Fibroblast of peridontal ligament (primary cell): ENCODE data around the gene ERGIC2.

ENCODE experiments used
- DNase-seq: peaks from one replicate; pipeline ENCODE4 v3.0.0-alpha.2; 2010; ENCODE audit errors: extremely low read depth

The ERGIC2 gene

GRCh38 chr12:29374913-29375312 lies 6.1 kb downstream of the ERGIC2 start:
- no peak for DNase-seq

- no peak for DNase-seq
Measured at GRCh38 chr12:29374012-29374411, 7.0 kb downstream of the ERGIC2 start.

- DNase-seq, result no peak
Measured at GRCh38 chr12:29365091-29365490, 15.9 kb downstream of the ERGIC2 start.

- no peak for DNase-seq
Measured at GRCh38 chr12:29354954-29355353, 26.0 kb downstream of the ERGIC2 start.

GRCh38 chr12:29350080-29350479 lies 30.9 kb downstream of the ERGIC2 start:
- peak; percentile 69 for DNase-seq

- DNase-seq, result peak; percentile 5
Measured at GRCh38 chr12:29346769-29347421, 34.1 kb downstream of the ERGIC2 start.

- no peak for DNase-seq
Measured at GRCh38 chr12:29343022-29343799, 37.8 kb downstream of the ERGIC2 start.

GRCh38 chr12:29337325-29337724 lies 43.6 kb downstream of the ERGIC2 start:
- DNase-seq, result no peak

- no peak for DNase-seq
Measured at GRCh38 chr12:29334937-29335336, 46.0 kb downstream of the ERGIC2 start.

- DNase-seq, result no peak
Measured at GRCh38 chr12:29333178-29333577, 47.8 kb downstream of the ERGIC2 start.

- no peak for DNase-seq
Measured at GRCh38 chr12:29329411-29329810, 51.6 kb downstream of the ERGIC2 start.

- no peak for DNase-seq
Measured at GRCh38 chr12:29322157-29322556, 58.8 kb downstream of the ERGIC2 start.

GRCh38 chr12:29320295-29321085 lies 60.5 kb downstream of the ERGIC2 start:
- peak; percentile 82 for DNase-seq

GRCh38 chr12:29317556-29318363 lies 63.2 kb downstream of the ERGIC2 start:
- DNase-seq, result peak; percentile 64

- peak; percentile 27 for DNase-seq
Measured at GRCh38 chr12:29316752-29317151, 64.2 kb downstream of the ERGIC2 start.

GRCh38 chr12:29314416-29314815 lies 66.6 kb downstream of the ERGIC2 start:
- DNase-seq, result no peak

- DNase-seq, result no peak
Measured at GRCh38 chr12:29310899-29311298, 70.1 kb downstream of the ERGIC2 start.

- peak; percentile 64 for DNase-seq
Measured at GRCh38 chr12:29309320-29309902, 71.6 kb downstream of the ERGIC2 start.

- no peak for DNase-seq
Measured at GRCh38 chr12:29306682-29307081, 74.3 kb downstream of the ERGIC2 start.

- DNase-seq, result no peak
Measured at GRCh38 chr12:29306266-29306665, 74.7 kb downstream of the ERGIC2 start.

- no peak for DNase-seq
Measured at GRCh38 chr12:29304388-29304787, 76.6 kb downstream of the ERGIC2 start.
